GM12872 (cell line): Measurements from ENCODE around the gene PTPRG.

Experiments used
- TF ChIP-seq, protein P1 (sequence below): IDR thresholded peaks from 3 replicates; pipeline ENCODE4 v1.5.1; 2011; ENCODE audit warnings: low read depth, mild to moderate bottlenecking, low read length, moderate library complexity; ENCODE audit not compliant: insufficient read depth

The PTPRG gene

GRCh38 chr3:61563313-61564271 lies 2.2 kb downstream of the PTPRG start:
- TF ChIP-seq, protein P1, sequence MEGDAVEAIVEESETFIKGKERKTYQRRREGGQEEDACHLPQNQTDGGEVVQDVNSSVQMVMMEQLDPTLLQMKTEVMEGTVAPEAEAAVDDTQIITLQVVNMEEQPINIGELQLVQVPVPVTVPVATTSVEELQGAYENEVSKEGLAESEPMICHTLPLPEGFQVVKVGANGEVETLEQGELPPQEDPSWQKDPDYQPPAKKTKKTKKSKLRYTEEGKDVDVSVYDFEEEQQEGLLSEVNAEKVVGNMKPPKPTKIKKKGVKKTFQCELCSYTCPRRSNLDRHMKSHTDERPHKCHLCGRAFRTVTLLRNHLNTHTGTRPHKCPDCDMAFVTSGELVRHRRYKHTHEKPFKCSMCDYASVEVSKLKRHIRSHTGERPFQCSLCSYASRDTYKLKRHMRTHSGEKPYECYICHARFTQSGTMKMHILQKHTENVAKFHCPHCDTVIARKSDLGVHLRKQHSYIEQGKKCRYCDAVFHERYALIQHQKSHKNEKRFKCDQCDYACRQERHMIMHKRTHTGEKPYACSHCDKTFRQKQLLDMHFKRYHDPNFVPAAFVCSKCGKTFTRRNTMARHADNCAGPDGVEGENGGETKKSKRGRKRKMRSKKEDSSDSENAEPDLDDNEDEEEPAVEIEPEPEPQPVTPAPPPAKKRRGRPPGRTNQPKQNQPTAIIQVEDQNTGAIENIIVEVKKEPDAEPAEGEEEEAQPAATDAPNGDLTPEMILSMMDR: no peak

- TF ChIP-seq, protein P1: peak; percentile 50
Observed at GRCh38 chr3:61564395-61565059, 3.2 kb downstream of the PTPRG start.

GRCh38 chr3:61565569-61565968 lies 4.2 kb downstream of the PTPRG start:
- TF ChIP-seq, protein P1: no peak

GRCh38 chr3:61568127-61568526 lies 6.8 kb downstream of the PTPRG start:
- TF ChIP-seq, protein P1: no peak

GRCh38 chr3:61569856-61570580 lies 8.6 kb downstream of the PTPRG start:
- TF ChIP-seq, protein P1: no peak

DNA sequence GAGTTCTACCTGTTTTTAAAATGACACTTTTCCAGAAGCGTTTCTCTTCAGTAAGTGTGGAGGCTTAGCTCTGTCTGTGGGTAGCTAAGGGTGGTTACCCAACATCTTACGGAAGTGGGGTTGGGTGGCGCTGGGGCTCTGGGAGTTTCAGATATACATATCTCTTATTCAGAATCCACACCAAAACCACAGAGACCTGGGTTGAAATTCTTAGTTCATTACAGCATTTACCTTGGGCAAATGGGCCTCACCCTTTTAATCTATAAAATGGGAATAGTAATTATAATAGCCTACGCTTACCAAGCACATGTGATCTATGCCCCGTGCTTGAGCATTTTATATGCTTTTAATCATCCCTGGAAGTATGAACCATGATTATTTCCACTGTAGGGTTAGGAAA lies 9.4 kb downstream of the PTPRG start:
- TF ChIP-seq, protein P1: no peak

- TF ChIP-seq, protein P1: no peak
Observed at GRCh38 chr3:61571516-61572336, 10.4 kb downstream of the PTPRG start.
